ENCODE results near the gene NUP210L.
"Not testable (repeated sequence)": the region's sequence is repeated elsewhere in the genome, so short reads cannot be mapped to it uniquely, and the experiment has no call there.

DNA sequence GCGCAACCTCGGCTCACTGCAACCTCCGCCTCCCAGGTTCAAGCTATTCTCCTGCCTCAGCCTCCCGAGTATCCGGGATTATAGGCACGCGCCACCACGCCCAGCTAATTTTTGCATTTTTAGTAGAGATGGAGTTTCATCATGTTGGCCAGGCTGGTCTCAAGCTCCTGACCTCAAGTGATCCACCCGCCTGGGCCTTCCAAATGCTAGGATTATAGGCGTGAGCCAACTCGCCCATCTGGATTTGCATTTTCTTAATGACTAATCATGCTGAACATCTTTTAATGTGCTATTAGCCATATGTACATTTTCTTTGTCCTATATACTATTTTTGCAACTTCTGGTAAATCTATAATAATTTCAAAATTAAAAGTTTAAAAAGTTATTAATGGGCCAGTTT lies 31.7 kb downstream of the NUP210L start:
- TF ChIP-seq JUND (IDR thresholded peaks at IDR 0.05); RAD21 (IDR thresholded peaks at IDR 0.05; ENCODE audit: low read depth); POLR2A (IDR thresholded peaks at IDR 0.05; ENCODE audit: borderline replicate concordance, extremely low read depth, insufficient read depth, insufficient read length); EZH2phosphoT487 (IDR thresholded peaks at IDR 0.05; ENCODE audit: borderline replicate concordance): not testable (repeated sequence)
- TF ChIP-seq, protein P1, sequence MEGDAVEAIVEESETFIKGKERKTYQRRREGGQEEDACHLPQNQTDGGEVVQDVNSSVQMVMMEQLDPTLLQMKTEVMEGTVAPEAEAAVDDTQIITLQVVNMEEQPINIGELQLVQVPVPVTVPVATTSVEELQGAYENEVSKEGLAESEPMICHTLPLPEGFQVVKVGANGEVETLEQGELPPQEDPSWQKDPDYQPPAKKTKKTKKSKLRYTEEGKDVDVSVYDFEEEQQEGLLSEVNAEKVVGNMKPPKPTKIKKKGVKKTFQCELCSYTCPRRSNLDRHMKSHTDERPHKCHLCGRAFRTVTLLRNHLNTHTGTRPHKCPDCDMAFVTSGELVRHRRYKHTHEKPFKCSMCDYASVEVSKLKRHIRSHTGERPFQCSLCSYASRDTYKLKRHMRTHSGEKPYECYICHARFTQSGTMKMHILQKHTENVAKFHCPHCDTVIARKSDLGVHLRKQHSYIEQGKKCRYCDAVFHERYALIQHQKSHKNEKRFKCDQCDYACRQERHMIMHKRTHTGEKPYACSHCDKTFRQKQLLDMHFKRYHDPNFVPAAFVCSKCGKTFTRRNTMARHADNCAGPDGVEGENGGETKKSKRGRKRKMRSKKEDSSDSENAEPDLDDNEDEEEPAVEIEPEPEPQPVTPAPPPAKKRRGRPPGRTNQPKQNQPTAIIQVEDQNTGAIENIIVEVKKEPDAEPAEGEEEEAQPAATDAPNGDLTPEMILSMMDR (IDR thresholded peaks at IDR 0.05 in 2 of 3, conservative IDR thresholded peaks at IDR 0.05 in 1 of 3; ENCODE audit: borderline replicate concordance in 1 of 3, insufficient read depth in 1 of 3, low read depth in 2 of 3, low read length in 2 of 3), result not testable (repeated sequence)
- TF ChIP-seq, protein P2, sequence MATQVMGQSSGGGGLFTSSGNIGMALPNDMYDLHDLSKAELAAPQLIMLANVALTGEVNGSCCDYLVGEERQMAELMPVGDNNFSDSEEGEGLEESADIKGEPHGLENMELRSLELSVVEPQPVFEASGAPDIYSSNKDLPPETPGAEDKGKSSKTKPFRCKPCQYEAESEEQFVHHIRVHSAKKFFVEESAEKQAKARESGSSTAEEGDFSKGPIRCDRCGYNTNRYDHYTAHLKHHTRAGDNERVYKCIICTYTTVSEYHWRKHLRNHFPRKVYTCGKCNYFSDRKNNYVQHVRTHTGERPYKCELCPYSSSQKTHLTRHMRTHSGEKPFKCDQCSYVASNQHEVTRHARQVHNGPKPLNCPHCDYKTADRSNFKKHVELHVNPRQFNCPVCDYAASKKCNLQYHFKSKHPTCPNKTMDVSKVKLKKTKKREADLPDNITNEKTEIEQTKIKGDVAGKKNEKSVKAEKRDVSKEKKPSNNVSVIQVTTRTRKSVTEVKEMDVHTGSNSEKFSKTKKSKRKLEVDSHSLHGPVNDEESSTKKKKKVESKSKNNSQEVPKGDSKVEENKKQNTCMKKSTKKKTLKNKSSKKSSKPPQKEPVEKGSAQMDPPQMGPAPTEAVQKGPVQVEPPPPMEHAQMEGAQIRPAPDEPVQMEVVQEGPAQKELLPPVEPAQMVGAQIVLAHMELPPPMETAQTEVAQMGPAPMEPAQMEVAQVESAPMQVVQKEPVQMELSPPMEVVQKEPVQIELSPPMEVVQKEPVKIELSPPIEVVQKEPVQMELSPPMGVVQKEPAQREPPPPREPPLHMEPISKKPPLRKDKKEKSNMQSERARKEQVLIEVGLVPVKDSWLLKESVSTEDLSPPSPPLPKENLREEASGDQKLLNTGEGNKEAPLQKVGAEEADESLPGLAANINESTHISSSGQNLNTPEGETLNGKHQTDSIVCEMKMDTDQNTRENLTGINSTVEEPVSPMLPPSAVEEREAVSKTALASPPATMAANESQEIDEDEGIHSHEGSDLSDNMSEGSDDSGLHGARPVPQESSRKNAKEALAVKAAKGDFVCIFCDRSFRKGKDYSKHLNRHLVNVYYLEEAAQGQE (IDR thresholded peaks at IDR 0.05; ENCODE audit: low read depth), result not testable (repeated sequence)
